A673 (cell line): ENCODE results near the gene CLASP2. TPM values are rescaled to one million over a fixed set of nuclear protein-coding genes. Genes with fewer than 3 reads are reported as not detected.

Experiments used
- BruUV-seq: library from RNA; stranded (reverse); fragments of 400-500 nt; replicated peaks from 2 replicates; lab custom pipeline; 2021; lab: Mats Ljungman, UMichigan
- CTCF ChIA-PET: fragments of 300-600 bp; sonication (Branson Sonifier 250); formaldehyde crosslinking; loops from one replicate; lab custom pipeline; 2022; ENCODE audit warnings: antibody characterized with exemption; lab: Charles Lee
- POLR2A ChIA-PET: fragments of 300-600 bp; sonication (Branson Sonifier 250); formaldehyde crosslinking; loops from one replicate; lab custom pipeline; 2022; ENCODE audit warnings: antibody characterized with exemption; ENCODE audit not compliant: low non-redundant PET; lab: Charles Lee
- DNase-seq: peaks from one replicate; pipeline ENCODE4 v3.0.0-alpha.2; 2015; ENCODE audit warnings: low spot score
- H3K27ac ChIP-seq: fragments of 200-600 bp; sonication (generic); 2 replicates; pipeline ENCODE4 v1.5.1; 2016; ENCODE audit warnings: mixed run types, low read depth, mild to moderate bottlenecking, mixed read lengths, antibody characterized with exemption, low read length; ENCODE audit not compliant: poor library complexity, severe bottlenecking
- H3K27me3 ChIP-seq: fragments of 200-600 bp; sonication (generic); replicated peaks from 2 replicates; pipeline ENCODE4 v1.6.1; 2017; ENCODE audit warnings: mixed run types, low read depth, mild to moderate bottlenecking, mixed read lengths, antibody characterized with exemption, low read length; ENCODE audit not compliant: insufficient read depth, poor library complexity
- H3K36me3 ChIP-seq: fragments of 200-600 bp; sonication (generic); 2 replicates; pipeline ENCODE4 v1.6.1; 2016; ENCODE audit warnings: mixed run types, mild to moderate bottlenecking, mixed read lengths, antibody characterized with exemption, low read length; ENCODE audit not compliant: insufficient read depth, poor library complexity, severe bottlenecking
- H3K4me1 ChIP-seq: fragments of 200-600 bp; sonication (generic); 2 replicates; pipeline ENCODE4 v1.6.1; 2017; ENCODE audit warnings: mixed run types, mild to moderate bottlenecking, mixed read lengths, antibody characterized with exemption, low read length; ENCODE audit not compliant: insufficient read depth, poor library complexity, severe bottlenecking
- H3K4me3 ChIP-seq: fragments of 200-600 bp; sonication (generic); 2 replicates; pipeline ENCODE4 v1.5.1; 2016; ENCODE audit warnings: low read depth, mixed run types, mild to moderate bottlenecking, mixed read lengths, low read length; ENCODE audit not compliant: poor library complexity, severe bottlenecking
- H3K9me3 ChIP-seq: fragments of 200-600 bp; sonication (generic); 2 replicates; pipeline ENCODE4 v1.6.1; 2016; ENCODE audit warnings: mixed run types, low read depth, mild to moderate bottlenecking, mixed read lengths, antibody characterized with exemption, low read length; ENCODE audit not compliant: poor library complexity, severe bottlenecking
- EZH2 ChIP-seq: fragments of 200-600 bp; sonication (generic); IDR thresholded peaks from 2 replicates; pipeline ENCODE4 v1.6.1; 2017; ENCODE audit warnings: borderline replicate concordance, low read depth, mild to moderate bottlenecking, mixed read lengths, antibody characterized with exemption, low read length; ENCODE audit not compliant: poor library complexity, severe bottlenecking
- intact Hi-C: fragments of 100-400 bp; cut with micrococcal nuclease; formaldehyde crosslinking; loops from one replicate; pipeline ENCODE4 v1.10.0; 2022; ENCODE audit not compliant: unreplicated experiment
- total RNA-seq: library from RNA; stranded (reverse); gene quantifications from 2 replicates; pipeline ENCODE4 v1.2.3, GENCODE V29; 2021
- TF ChIP-seq, protein P1 (sequence below): fragments of 300-800, 200-600 bp; sonication (generic); conservative IDR thresholded peaks from 2 replicates; pipeline ENCODE4 v1.5.1; 2017; ENCODE audit warnings: low read depth, mild to moderate bottlenecking, antibody characterized with exemption, low read length, moderate library complexity, mixed read lengths

The CLASP2 gene
- total RNA-seq, 1 experiment from 2014 or later = 67.4 TPM

DNA sequence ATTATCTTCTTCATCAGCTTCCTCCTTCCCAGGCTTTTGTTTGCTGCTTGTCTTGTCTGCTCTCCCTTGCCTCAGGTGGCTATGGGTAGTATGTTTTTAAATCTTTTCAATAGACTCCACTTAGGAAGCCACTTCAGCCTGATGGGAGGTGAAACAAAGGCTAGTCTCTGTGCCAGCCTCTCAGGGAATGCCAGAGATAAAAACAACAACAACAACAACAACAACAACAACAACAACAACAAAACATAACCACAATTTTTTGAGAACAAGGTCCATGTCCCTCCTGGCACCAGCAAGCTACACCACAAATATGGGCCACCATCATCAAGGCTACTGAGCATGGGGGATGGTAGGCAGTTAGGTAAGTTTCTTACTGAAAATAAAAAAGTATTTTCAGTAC lies 213.0 kb downstream of the CLASP2 start:
- Histone ChIP-seq H3K36me3 (peaks cover 2% of the 10 kb centered on the region), H3K9me3 (no peaks in the 10 kb centered on the region), H3K4me3 (no peak overlapping the region), H3K4me1 (no peaks in the 10 kb centered on the region), H3K27ac (no peak overlapping the region), H3K27me3 (no peaks in the 10 kb centered on the region)
- POLR2A ChIA-PET = no interaction called here
- intact Hi-C loops = no loop called here
- no peak for DNase-seq
- TF ChIP-seq, protein P1, sequence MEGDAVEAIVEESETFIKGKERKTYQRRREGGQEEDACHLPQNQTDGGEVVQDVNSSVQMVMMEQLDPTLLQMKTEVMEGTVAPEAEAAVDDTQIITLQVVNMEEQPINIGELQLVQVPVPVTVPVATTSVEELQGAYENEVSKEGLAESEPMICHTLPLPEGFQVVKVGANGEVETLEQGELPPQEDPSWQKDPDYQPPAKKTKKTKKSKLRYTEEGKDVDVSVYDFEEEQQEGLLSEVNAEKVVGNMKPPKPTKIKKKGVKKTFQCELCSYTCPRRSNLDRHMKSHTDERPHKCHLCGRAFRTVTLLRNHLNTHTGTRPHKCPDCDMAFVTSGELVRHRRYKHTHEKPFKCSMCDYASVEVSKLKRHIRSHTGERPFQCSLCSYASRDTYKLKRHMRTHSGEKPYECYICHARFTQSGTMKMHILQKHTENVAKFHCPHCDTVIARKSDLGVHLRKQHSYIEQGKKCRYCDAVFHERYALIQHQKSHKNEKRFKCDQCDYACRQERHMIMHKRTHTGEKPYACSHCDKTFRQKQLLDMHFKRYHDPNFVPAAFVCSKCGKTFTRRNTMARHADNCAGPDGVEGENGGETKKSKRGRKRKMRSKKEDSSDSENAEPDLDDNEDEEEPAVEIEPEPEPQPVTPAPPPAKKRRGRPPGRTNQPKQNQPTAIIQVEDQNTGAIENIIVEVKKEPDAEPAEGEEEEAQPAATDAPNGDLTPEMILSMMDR = no peak
- no peak for TF ChIP-seq EZH2
- no TSS peak for BruUV-seq
- CTCF ChIA-PET = no interaction called here

DNA sequence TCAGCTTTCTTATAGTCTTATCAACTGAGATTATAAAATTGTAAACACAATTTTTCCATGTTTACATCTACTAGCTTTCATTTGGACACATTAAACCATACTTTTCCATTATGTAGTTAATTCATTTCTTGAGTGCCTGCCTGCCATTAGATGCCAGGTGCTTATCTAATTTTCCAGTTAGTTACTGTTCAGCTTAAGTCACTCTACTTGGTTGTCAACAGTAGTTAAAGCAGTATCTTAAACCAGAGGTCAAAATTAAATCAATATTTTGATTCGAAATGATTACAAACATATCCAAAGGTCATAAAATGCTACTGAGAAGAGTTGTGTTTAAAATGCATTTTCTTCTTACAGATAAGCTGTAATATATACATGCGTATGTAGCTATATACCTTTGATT lies 221.6 kb downstream of the CLASP2 start:
- no peak overlapping the region for H3K27ac ChIP-seq
- no peak for DNase-seq
- no peaks in the 10 kb centered on the region for H3K36me3 ChIP-seq
- BruUV-seq = no TSS peak
- ChIA-PET POLR2A (no interaction called here), CTCF (no interaction called here)
- no peak overlapping the region for H3K4me3 ChIP-seq
- no peaks in the 10 kb centered on the region for H3K4me1 ChIP-seq
- TF ChIP-seq, protein P1 = no peak
- TF ChIP-seq EZH2 = no peak
- H3K27me3 ChIP-seq = no peaks in the 10 kb centered on the region
- no peaks in the 10 kb centered on the region for H3K9me3 ChIP-seq
- intact Hi-C loops = no loop called here

DNA sequence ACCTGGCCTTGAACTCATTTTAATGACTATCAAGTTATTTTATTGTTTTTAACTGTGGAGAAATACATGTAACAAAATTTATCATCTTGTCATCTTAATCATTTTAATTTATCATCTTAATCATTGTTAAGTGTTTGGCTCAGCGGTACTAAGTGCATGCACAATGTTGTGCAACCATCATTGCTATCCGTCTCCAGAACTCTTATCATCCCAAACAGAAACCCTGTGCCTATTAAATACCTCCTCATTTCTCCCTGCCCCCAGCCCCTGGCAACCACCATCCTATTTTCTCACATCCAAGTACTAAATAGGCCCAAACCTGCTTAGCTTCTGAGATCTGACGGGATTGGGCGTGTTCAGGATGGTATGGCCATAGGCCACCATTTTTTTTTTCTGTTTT lies 226.3 kb downstream of the CLASP2 start:
- Histone ChIP-seq H3K36me3 (no peaks in the 10 kb centered on the region), H3K9me3 (no peaks in the 10 kb centered on the region), H3K27me3 (no peaks in the 10 kb centered on the region), H3K4me1 (peaks cover 6% of the 10 kb centered on the region), H3K27ac (no peak overlapping the region), H3K4me3 (no peak overlapping the region)
- ChIA-PET POLR2A (no interaction called here), CTCF (no interaction called here)
- intact Hi-C loops = no loop called here
- BruUV-seq = no TSS peak
- DNase-seq = no peak
- TF ChIP-seq EZH2 = no peak
- TF ChIP-seq, protein P1 = no peak
